Suprapubic skin (tissue), 4 donors: Measurements from ENCODE around the gene MSH2. TPM values are rescaled to one million over a fixed set of nuclear protein-coding genes. Genes with fewer than 3 reads are reported as not detected.

Experiments
- DNase-seq, 2 donors: peaks; one replicate each; pipeline ENCODE4 v3.0.0-alpha.2; 2019; ENCODE audit warnings: low spot score in 2 of 2
- H3K27ac ChIP-seq: fragments of 200-600 bp; sonication (generic); one replicate; pipeline ENCODE4 v1.5.1; 2019
- H3K27me3 ChIP-seq: fragments of 200-600 bp; sonication (generic); one replicate; pipeline ENCODE4 v1.5.1; 2019
- H3K36me3 ChIP-seq: fragments of 200-600 bp; sonication (generic); one replicate; pipeline ENCODE4 v1.5.1; 2019
- H3K4me1 ChIP-seq: fragments of 200-600 bp; sonication (generic); one replicate; pipeline ENCODE4 v1.5.1; 2019
- H3K4me3 ChIP-seq: fragments of 200-600 bp; sonication (generic); one replicate; pipeline ENCODE4 v1.5.1; 2019; ENCODE audit warnings: mild to moderate bottlenecking
- H3K9me3 ChIP-seq: fragments of 200-600 bp; sonication (generic); one replicate; pipeline ENCODE4 v1.5.1; 2019
- CTCF ChIP-seq, 2 donors: fragments of 200-600 bp in 1 of 2; fragments of 450-650 bp in 1 of 2; sonication (generic) in 1 of 2; IDR thresholded peaks; one replicate each; pipeline ENCODE4 v1.5.1; 2016 to 2019; ENCODE audit warnings: antibody characterized with exemption in 2 of 2, mild to moderate bottlenecking in 1 of 2, moderate library complexity in 1 of 2
- EP300 ChIP-seq: sonication (generic); formaldehyde crosslinking; IDR thresholded peaks from one replicate; pipeline ENCODE4 v1.6.1; 2017; ENCODE audit warnings: antibody characterized with exemption
- POLR2A ChIP-seq, 2 donors: fragments of 450-650 bp; IDR thresholded peaks; one replicate each; pipeline ENCODE4 v1.6.1; 2017; ENCODE audit warnings: antibody characterized with exemption in 2 of 2, mild to moderate bottlenecking in 2 of 2, moderate library complexity in 2 of 2
- POLR2AphosphoS5 ChIP-seq, 3 donors: sonication (generic); formaldehyde crosslinking; IDR thresholded peaks; one replicate each; pipeline ENCODE4 v1.6.1; 2017; ENCODE audit warnings: antibody characterized with exemption in 3 of 3
- WGBS: methylation state at CpG from one replicate; pipeline ENCODE4 v1.1.5; 2018; 5-methylcytosine and 5-hydroxymethylcytosine counted together
- total RNA-seq, 4 donors: library from RNA; depleted of rRNA; stranded (reverse); fragments of >200 nt; gene quantifications; one replicate each; pipeline ENCODE4 v1.1.0, GENCODE V29; 2016

Gene MSH2
- total RNA-seq, 4 donors from 2014 or later: 11.8 to 18.1 (median 13.8) TPM

DNA sequence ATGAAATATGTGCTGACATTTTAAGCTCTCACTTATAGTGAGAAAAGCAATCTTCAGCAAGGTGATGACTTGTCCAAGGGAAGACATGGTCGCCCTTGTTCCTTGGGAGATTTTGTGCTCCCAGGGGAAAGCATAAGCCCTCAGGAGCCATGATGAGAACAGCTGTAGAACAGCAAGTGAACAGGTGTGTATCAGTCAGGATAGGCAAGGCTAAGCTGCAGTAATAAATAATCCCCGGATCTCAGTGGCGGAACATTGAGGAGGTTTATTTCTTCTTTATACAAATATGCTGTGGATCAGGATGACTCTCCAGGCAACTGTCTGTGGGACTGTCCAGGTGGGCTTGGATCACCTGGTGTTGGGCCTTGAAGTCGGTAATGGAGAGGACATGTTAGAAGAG is 103.1 kb downstream of the MSH2 start:
- Histone ChIP-seq H3K4me1 (no peaks in the 10 kb centered on the region), H3K9me3 (no peaks in the 10 kb centered on the region), H3K4me3 (no peak overlapping the region), H3K27ac (no peak overlapping the region), H3K36me3 (no peaks in the 10 kb centered on the region), H3K27me3 (no peaks in the 10 kb centered on the region)
- no peak for DNase-seq
- TF ChIP-seq EP300: no peak
- TF ChIP-seq CTCF (IDR thresholded peaks at IDR 0.05): no peak
- TF ChIP-seq POLR2A (IDR thresholded peaks at IDR 0.05): no peak
- TF ChIP-seq POLR2AphosphoS5 (IDR thresholded peaks at IDR 0.05): no peak
- 78% methylated on average over 4 of the region's 4 CpGs for WGBS

GRCh38 chr2:47506436-47506835 is 103.5 kb downstream of the MSH2 start:
- H3K27me3 ChIP-seq: no peaks in the 10 kb centered on the region
- 92% methylated on average over 5 of the region's 5 CpGs for WGBS

DNA sequence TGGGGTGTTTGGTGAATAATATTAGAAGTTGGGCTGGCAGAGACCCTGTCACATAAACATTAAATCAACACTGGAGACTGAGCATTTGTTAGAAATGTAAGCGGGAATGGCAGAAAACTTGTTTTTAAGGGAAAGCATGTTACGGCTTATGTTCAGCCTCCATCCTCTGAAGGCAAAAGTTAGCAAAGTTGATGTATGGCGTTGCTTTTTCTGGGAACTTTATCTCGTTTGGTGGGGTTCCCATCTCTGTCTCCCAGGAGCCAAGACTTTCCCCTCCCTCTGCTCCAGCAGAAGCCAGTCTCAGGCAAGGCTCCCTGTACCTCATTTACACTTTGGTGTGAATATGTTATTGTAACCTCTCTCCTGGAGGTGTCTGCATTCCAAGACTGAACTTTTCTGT is 105.1 kb downstream of the MSH2 start:
- no peak overlapping the region for H3K4me3 ChIP-seq
- 54% methylated on average over 4 of the region's 4 CpGs for WGBS

More at GRCh38 chr2:47506436-47506835, 103.5 kb downstream of the MSH2 start:
- Histone ChIP-seq H3K4me3 (no peak overlapping the region), H3K36me3 (no peaks in the 10 kb centered on the region), H3K27ac (no peak overlapping the region), H3K4me1 (no peaks in the 10 kb centered on the region), H3K9me3 (no peaks in the 10 kb centered on the region)
- DNase-seq: no peak
- TF ChIP-seq CTCF (IDR thresholded peaks at IDR 0.05) (no peak), EP300 (no peak), POLR2AphosphoS5 (IDR thresholded peaks at IDR 0.05) (no peak), POLR2A (IDR thresholded peaks at IDR 0.05) (no peak)

DNA sequence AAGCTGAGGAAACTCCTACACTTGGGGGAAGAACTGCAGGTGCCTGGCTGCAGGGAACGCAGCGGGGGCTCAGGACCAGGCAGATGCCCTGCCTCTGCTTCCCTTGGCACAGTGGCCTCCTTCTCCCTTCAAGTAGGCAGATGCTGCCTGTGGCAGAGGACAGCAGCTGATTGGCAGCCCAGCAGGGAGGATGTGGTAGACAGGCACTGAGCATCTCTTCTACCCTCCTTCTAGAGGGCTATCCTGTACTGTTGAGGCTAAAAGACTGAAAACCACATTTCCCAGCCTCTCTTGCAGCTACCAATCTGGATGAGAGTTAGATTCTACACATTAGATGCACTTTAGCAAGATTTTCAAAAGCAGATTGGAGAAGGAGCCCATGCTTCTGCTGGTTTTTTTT is 105.7 kb downstream of the MSH2 start:
- no peaks in the 10 kb centered on the region for H3K4me1 ChIP-seq
- H3K27me3 ChIP-seq: no peaks in the 10 kb centered on the region
- H3K27ac ChIP-seq: no peak overlapping the region
- no peaks in the 10 kb centered on the region for H3K9me3 ChIP-seq
- no peaks in the 10 kb centered on the region for H3K36me3 ChIP-seq
- WGBS: 92% methylated on average over 2 of the region's 2 CpGs
- no peak for DNase-seq
- H3K4me3 ChIP-seq: no peak overlapping the region
- no peak for TF ChIP-seq POLR2A (IDR thresholded peaks at IDR 0.05)
- TF ChIP-seq CTCF (IDR thresholded peaks at IDR 0.05): no peak
- TF ChIP-seq EP300: no peak
- no peak for TF ChIP-seq POLR2AphosphoS5 (IDR thresholded peaks at IDR 0.05)

More for the DNA sequence above, 105.1 kb downstream of the MSH2 start:
- no peaks in the 10 kb centered on the region for H3K27me3 ChIP-seq
- H3K4me1 ChIP-seq: no peaks in the 10 kb centered on the region
- no peak for DNase-seq
- no peaks in the 10 kb centered on the region for H3K9me3 ChIP-seq
- TF ChIP-seq POLR2AphosphoS5 (IDR thresholded peaks at IDR 0.05) (no peak), EP300 (no peak), CTCF (IDR thresholded peaks at IDR 0.05) (no peak), POLR2A (IDR thresholded peaks at IDR 0.05) (no peak)
- H3K36me3 ChIP-seq: no peaks in the 10 kb centered on the region
- no peak overlapping the region for H3K27ac ChIP-seq

DNA sequence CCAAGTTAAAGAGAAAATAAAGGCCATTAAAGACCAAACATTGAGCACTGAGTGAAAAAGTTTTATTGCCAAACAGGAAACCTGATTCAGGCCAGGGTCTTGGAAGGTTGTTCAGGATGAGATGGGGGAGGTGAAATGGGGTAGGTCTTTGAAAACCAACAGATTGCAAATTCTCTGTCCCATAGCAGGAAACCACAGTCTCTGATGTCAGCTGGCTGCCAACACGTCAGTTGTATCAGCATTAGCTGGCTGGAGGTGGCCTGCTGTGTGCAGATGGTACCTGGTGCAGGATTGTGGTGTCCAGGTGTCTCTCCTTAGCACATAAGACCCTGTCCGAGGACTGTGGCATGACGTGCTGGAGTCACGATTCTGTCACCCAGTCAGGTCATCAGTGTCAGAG is 106.3 kb downstream of the MSH2 start:
- no peak overlapping the region for H3K27ac ChIP-seq
- H3K9me3 ChIP-seq: no peaks in the 10 kb centered on the region
- DNase-seq: no peak
- no peaks in the 10 kb centered on the region for H3K4me1 ChIP-seq
- H3K36me3 ChIP-seq: no peaks in the 10 kb centered on the region
- no peak overlapping the region for H3K4me3 ChIP-seq
- H3K27me3 ChIP-seq: no peaks in the 10 kb centered on the region
- TF ChIP-seq CTCF (IDR thresholded peaks at IDR 0.05) (no peak), POLR2A (IDR thresholded peaks at IDR 0.05) (no peak), EP300 (no peak), POLR2AphosphoS5 (IDR thresholded peaks at IDR 0.05) (no peak)
- 84% methylated on average over 4 of the region's 4 CpGs for WGBS
